HepG2 (cell line): ENCODE measurements around the gene SNRPF. TPM values are rescaled to one million over a fixed set of nuclear protein-coding genes. Genes with fewer than 3 reads are reported as not detected.

Experiments used
- ATAC-seq: fragments of 200-7000 bp; cut with Tn5 transposase; 3 replicates; pipeline ENCODE4 v1.9.1; 2020; ENCODE audit warnings: mild to moderate bottlenecking, moderate library complexity
- BruUV-seq: library from RNA; stranded (reverse); fragments of 400-500 nt; replicated peaks from 2 replicates; lab custom pipeline; 2021; lab: Mats Ljungman, UMichigan
- CTCF ChIA-PET: fragments of 300-600 bp; formaldehyde crosslinking; extraction: SDS; loops from one replicate; lab custom pipeline; 2021; ENCODE audit warnings: low total read pairs, inconsistent platforms, low intra/inter-chr PET ratio; lab: Yijun Ruan, JAX
- POLR2A ChIA-PET: fragments of 350-600 bp; sonication (Branson Sonifier 250); formaldehyde crosslinking; loops from one replicate; lab custom pipeline; 2020; ENCODE audit warnings: antibody characterized with exemption, inconsistent platforms; lab: Yijun Ruan, JAX
- DNase-seq: peaks from one replicate; pipeline ENCODE4 v3.0.0-alpha.2; 2015; ENCODE audit warnings: low spot score
- FAIRE-seq: peaks from 3 replicates; lab custom pipeline; 2011; peaks lifted over from hg19 to GRCh38; lab: Jason Lieb, UNC
- H2AFZ ChIP-seq: one replicate; pipeline ENCODE4 v1.6.1; 2011; ENCODE audit warnings: low read length, inconsistent platforms
- H3K27ac ChIP-seq: fragments of 300-600 bp; 3 replicates; pipeline ENCODE4 v1.8.0; 2011; ENCODE audit warnings: mixed run types, mild to moderate bottlenecking, mixed read lengths, low read length, inconsistent platforms; ENCODE audit not compliant: insufficient read depth; ENCODE audit errors: extremely low read length
- H3K27me3 ChIP-seq, 2 experiments: fragments of 200-600 bp in 1 of 2; 2 replicates in 1 of 2; 3 replicates in 1 of 2; pipeline versions ENCODE4 v1.6.0 to v1.8.0; 2011; ENCODE audit warnings: low read length in 2 of 2, mild to moderate bottlenecking in 2 of 2, moderate library complexity in 2 of 2, inconsistent platforms in 1 of 2; ENCODE audit not compliant: insufficient read depth in 2 of 2, control insufficient read depth in 1 of 2
- H3K36me3 ChIP-seq, 2 experiments: fragments of 200-600 bp in 1 of 2; replicated peaks in 1 of 2; 2 replicates in 1 of 2; 3 replicates in 1 of 2; pipeline versions ENCODE4 v1.5.1 to v1.8.0; 2011; ENCODE audit warnings: low read length in 2 of 2, inconsistent platforms in 1 of 2; ENCODE audit not compliant: insufficient read depth in 2 of 2, control insufficient read depth in 1 of 2
- H3K4me1 ChIP-seq: 2 replicates; pipeline ENCODE4 v1.5.1; 2012; ENCODE audit warnings: low read length, inconsistent platforms; ENCODE audit not compliant: insufficient read depth
- H3K4me2 ChIP-seq: 2 replicates; pipeline ENCODE4 v1.6.0; 2011; ENCODE audit warnings: low read depth, low read length, inconsistent platforms
- H3K4me3 ChIP-seq, 3 experiments: fragments of 200-600 bp in 1 of 3; sonication (generic), shearing (Covaris generic) in 1 of 3; replicated peaks in 1 of 3; 2 replicates each; pipeline ENCODE4 v1.5.1; 2011 to 2016; ENCODE audit warnings: low read length in 3 of 3, inconsistent platforms in 2 of 3, low read depth in 2 of 3, mild to moderate bottlenecking in 2 of 3, control low read depth in 1 of 3, mixed read lengths in 1 of 3; ENCODE audit not compliant: insufficient read depth in 1 of 3
- H3K79me2 ChIP-seq: one replicate; pipeline ENCODE4 v1.6.1; 2011; ENCODE audit warnings: low read length, inconsistent platforms; ENCODE audit not compliant: insufficient read depth
- H3K9ac ChIP-seq: 2 replicates; pipeline ENCODE4 v1.6.0; 2011; ENCODE audit warnings: mild to moderate bottlenecking, low read depth, low read length, inconsistent platforms; ENCODE audit not compliant: insufficient read depth
- H3K9me3 ChIP-seq: 2 replicates; pipeline ENCODE4 v1.5.1; 2012; ENCODE audit warnings: mild to moderate bottlenecking, low read length
- H4K20me1 ChIP-seq: 2 replicates; pipeline ENCODE4 v1.6.0; 2011; ENCODE audit warnings: inconsistent platforms, mild to moderate bottlenecking, low read length, moderate library complexity; ENCODE audit not compliant: insufficient read depth
- GLI4 ChIP-seq: sonication (generic); formaldehyde crosslinking; IDR thresholded peaks from 2 replicates; pipeline ENCODE4 v1.5.1; 2020; ENCODE audit warnings: missing genetic modification reagents, mild to moderate bottlenecking, moderate library complexity, borderline replicate concordance
- POLR2G ChIP-seq: fragments of 200-400 bp; formaldehyde crosslinking; IDR thresholded peaks from 2 replicates; pipeline ENCODE4 v1.6.1; 2018; ENCODE audit warnings: mild to moderate bottlenecking, low read depth, low read length, moderate library complexity
- SP4 ChIP-seq: sonication (generic); formaldehyde crosslinking; IDR thresholded peaks from 2 replicates; pipeline ENCODE4 v1.8.1; 2023; ENCODE audit warnings: mild to moderate bottlenecking, missing genetic modification reagents
- ZFP36L1 ChIP-seq: sonication (generic); formaldehyde crosslinking; IDR thresholded peaks from 2 replicates; pipeline ENCODE4 v1.8.0; 2022; ENCODE audit warnings: mild to moderate bottlenecking, missing genetic modification reagents, moderate library complexity
- ZNF235 ChIP-seq: sonication (generic); formaldehyde crosslinking; IDR thresholded peaks from 2 replicates; pipeline ENCODE4 v1.8.1; 2023; ENCODE audit warnings: mild to moderate bottlenecking, missing genetic modification reagents, borderline replicate concordance
- ZNF292 ChIP-seq: sonication (generic); formaldehyde crosslinking; IDR thresholded peaks from 2 replicates; pipeline ENCODE4 v1.8.1; 2022; ENCODE audit warnings: mild to moderate bottlenecking, low read depth, missing genetic modification reagents, borderline replicate concordance
- ZNF564 ChIP-seq: sonication (generic); formaldehyde crosslinking; IDR thresholded peaks from 2 replicates; pipeline ENCODE4 v1.8.1; 2023; ENCODE audit warnings: mild to moderate bottlenecking, missing genetic modification reagents
- ZNF607 ChIP-seq: sonication (generic); formaldehyde crosslinking; IDR thresholded peaks from 2 replicates; pipeline ENCODE4 v1.5.1; 2020; ENCODE audit warnings: missing genetic modification reagents, mild to moderate bottlenecking, borderline replicate concordance
- WGBS: methylation state at CpG from one replicate; pipeline ENCODE4 v1.1.6; 2017; ENCODE audit warnings: low lambda C conversion rate; 5-methylcytosine and 5-hydroxymethylcytosine counted together
- in situ Hi-C: cut with HindIII; loops from 2 replicates; pipeline ENCODE4 v1.10.0; 2017; ENCODE audit warnings: low pct_unique_long_range_greater_than_20kb; ENCODE audit not compliant: extremely low pct_ligation_motif_present
- intact Hi-C: fragments of 100-400 bp; cut with micrococcal nuclease; formaldehyde crosslinking; loops from one replicate; pipeline ENCODE4 v1.10.0; 2022; ENCODE audit not compliant: unreplicated experiment
- polyA plus RNA-seq, 8 experiments: library from polyadenylated mRNA; depleted of rRNA in 3 of 8; stranded (reverse) in 7 of 8; unstranded in 1 of 8; fragments of >200 nt; fragmentation: Illumina TruSeq in 4 of 8; extraction: Trizol in 4 of 8; gene quantifications; 2 replicates each; pipeline versions ENCODE4 v1.2.1 to v1.2.3, GENCODE V29; 2011 to 2016; ENCODE audit warnings: low read depth in 4 of 8, missing spikeins in 1 of 8, mixed read lengths in 1 of 8; ENCODE audit not compliant: insufficient read depth in 1 of 8
- total RNA-seq, 5 experiments: library from RNA; depleted of rRNA; stranded (reverse); fragments of >200 nt; fragmentation: Illumina TruSeq; extraction: Trizol; gene quantifications; 2 replicates each; pipeline ENCODE4 v1.2.3, GENCODE V29; 2016; ENCODE audit warnings: low read depth in 1 of 5
- TF ChIP-seq, protein P1 (sequence below): sonication (generic); formaldehyde crosslinking; IDR thresholded peaks from 2 replicates; pipeline ENCODE4 v1.5.1; 2020; ENCODE audit warnings: missing genetic modification reagents, mild to moderate bottlenecking, borderline replicate concordance
- TF ChIP-seq, protein P2 (sequence below): sonication (generic); formaldehyde crosslinking; conservative IDR thresholded peaks from 2 replicates; pipeline ENCODE4 v1.4.0; 2020; ENCODE audit warnings: missing genetic modification reagents

Gene SNRPF
- total and polyA plus RNA-seq, 2 of the 13 experiments (the other 11 are each of a cell fraction or from before 2014, with no cell fraction given), result 31.7 to 77.2 TPM

DNA sequence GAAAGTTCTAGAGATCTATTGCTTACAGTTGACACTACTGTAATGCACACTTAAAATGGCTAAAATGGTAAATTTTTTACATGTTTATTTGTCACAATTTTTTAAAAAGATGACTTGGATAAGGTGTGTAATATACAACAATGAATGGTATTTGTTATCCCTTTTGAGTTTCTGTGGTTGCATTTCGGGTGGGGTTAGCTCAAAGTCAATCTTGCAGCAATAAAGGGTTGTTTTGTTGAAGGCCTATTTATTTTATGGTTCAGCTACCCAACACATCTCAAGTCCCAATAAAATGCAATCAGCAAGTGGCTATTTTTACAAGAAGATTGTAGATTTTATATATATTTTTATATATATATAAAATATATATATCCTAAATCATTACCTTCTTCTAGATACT is 22.1 kb downstream of the SNRPF start:
- no peak overlapping the region for H2AFZ ChIP-seq
- no peak for TF ChIP-seq SP4 (CRISPR knock-in tag)
- TF ChIP-seq, protein P1, sequence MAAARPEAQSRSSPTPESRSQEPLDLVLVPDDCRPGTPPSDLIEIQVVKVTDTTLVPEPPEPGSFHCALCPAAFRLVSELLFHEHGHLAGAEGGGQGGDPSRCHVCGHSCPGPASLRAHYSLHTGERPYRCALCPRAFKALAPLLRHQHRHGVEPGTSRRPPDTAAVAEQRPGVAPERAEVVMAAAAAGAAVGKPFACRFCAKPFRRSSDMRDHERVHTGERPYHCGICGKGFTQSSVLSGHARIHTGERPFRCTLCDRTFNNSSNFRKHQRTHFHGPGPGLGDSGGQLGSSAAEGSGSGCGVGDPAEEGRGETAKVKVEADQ (CRISPR knock-in tag), result no peak
- TF ChIP-seq ZNF235 (CRISPR knock-in tag), result no peak
- TF ChIP-seq ZFP36L1 (CRISPR knock-in tag), result no peak
- no peak for TF ChIP-seq ZNF564 (CRISPR knock-in tag)
- TF ChIP-seq, all 625 proteins: peak for 0
- Histone ChIP-seq H3K4me1 (peaks cover 23% of the 10 kb centered on the region), H3K36me3 (no peaks in the 10 kb centered on the region), H3K79me2 (no peaks in the 10 kb centered on the region), H3K4me2 (no peak overlapping the region), H3K9me3 (peaks cover 11% of the 10 kb centered on the region), H3K27me3 (no peaks in the 10 kb centered on the region), H3K9ac (no peak overlapping the region), H3K27ac (no peak overlapping the region), H4K20me1 (no peaks in the 10 kb centered on the region), H3K4me3 (no peak overlapping the region)
- FAIRE-seq (no peak), DNase-seq (no peak), ATAC-seq (no peak)
- in situ Hi-C loops, result no loop called here
- ChIA-PET POLR2A (no interaction called here), CTCF (no interaction called here)
- intact Hi-C loops, result no loop called here
- WGBS, result 93% methylated on average over 1 of the region's 1 CpG
- BruUV-seq, result no TSS peak

DNA sequence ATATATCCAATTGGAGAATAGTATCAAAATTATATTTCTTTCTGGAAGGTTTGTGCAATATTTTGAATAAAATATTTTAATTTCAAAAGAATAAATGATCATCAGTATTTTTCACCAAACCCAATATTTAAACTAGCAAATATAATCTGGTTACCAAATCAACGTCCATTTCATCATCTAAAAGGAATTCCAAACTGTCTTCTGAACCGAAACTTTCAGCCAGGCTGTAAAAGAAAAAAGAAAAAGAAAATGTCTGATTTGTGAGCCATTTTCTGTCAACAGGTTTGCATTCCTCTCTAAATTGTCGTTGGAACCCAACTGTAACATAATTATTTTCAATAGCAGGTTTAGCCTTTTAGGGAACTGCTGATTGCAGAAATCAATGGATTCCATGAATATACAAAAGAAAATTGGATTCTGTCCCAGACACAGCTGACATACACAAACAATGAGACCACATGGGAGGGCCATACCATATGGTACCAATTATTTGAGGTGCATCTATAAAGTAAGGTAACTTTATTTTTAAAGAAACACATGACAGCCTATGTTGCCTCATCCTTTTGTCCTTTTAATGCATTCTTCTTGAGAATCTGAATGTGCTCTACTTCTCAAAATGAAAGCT is 22.7 kb downstream of the SNRPF start:
- TF ChIP-seq, protein P2, sequence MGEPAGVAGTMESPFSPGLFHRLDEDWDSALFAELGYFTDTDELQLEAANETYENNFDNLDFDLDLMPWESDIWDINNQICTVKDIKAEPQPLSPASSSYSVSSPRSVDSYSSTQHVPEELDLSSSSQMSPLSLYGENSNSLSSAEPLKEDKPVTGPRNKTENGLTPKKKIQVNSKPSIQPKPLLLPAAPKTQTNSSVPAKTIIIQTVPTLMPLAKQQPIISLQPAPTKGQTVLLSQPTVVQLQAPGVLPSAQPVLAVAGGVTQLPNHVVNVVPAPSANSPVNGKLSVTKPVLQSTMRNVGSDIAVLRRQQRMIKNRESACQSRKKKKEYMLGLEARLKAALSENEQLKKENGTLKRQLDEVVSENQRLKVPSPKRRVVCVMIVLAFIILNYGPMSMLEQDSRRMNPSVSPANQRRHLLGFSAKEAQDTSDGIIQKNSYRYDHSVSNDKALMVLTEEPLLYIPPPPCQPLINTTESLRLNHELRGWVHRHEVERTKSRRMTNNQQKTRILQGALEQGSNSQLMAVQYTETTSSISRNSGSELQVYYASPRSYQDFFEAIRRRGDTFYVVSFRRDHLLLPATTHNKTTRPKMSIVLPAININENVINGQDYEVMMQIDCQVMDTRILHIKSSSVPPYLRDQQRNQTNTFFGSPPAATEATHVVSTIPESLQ (CRISPR knock-in tag), result no peak
- TF ChIP-seq POLR2G, result no peak
- no peak for TF ChIP-seq GLI4 (CRISPR knock-in tag)
- TF ChIP-seq ZNF292 (CRISPR knock-in tag), result no peak
- TF ChIP-seq ZNF607 (CRISPR knock-in tag), result no peak
- TF ChIP-seq, all 625 proteins: peak for 0

More for the DNA sequence above, 22.7 kb downstream of the SNRPF start:
- Histone ChIP-seq H3K9ac (no peak overlapping the region), H3K4me3 (no peak overlapping the region), H3K27ac (no peak overlapping the region), H3K27me3 (no peaks in the 10 kb centered on the region), H2AFZ (no peak overlapping the region), H3K9me3 (peaks cover 11% of the 10 kb centered on the region), H3K4me2 (no peak overlapping the region), H3K36me3 (no peaks in the 10 kb centered on the region), H4K20me1 (no peaks in the 10 kb centered on the region), H3K4me1 (peaks cover 23% of the 10 kb centered on the region), H3K79me2 (no peaks in the 10 kb centered on the region)
- DNase-seq, result no peak
- intact Hi-C loops (no loop called here), in situ Hi-C loops (no loop called here)
- POLR2A ChIA-PET, result no interaction called here
- 79% methylated on average over 3 of the region's 3 CpGs for WGBS
- CTCF ChIA-PET, result no interaction called here
- no peak for ATAC-seq
- BruUV-seq, result no TSS peak
- no peak for FAIRE-seq
